ENCODE results near the gene GPATCH2L.

GPATCH2L gene

GRCh38 chr14:76250302-76250701, 98.6 kb downstream of the GPATCH2L start:
- ChIA-PET CTCF (no interaction called here), POLR2A (no interaction called here)
- no peak overlapping the region for H3K4me3 ChIP-seq (ENCODE audit: low read depth, low read length)
- no peak overlapping the region for H3K27ac ChIP-seq (ENCODE audit: extremely low read depth, low read depth, low read length)
- H3K4me1 ChIP-seq (ENCODE audit: control insufficient read depth, insufficient read depth, low read length), result no peaks in the 10 kb centered on the region
- TF ChIP-seq TSHZ1 (tag by site-specific recombination; IDR thresholded peaks at IDR 0.05; ENCODE audit: borderline replicate concordance), result no peak
- no peak for TF ChIP-seq ZXDB (tag by site-specific recombination; IDR thresholded peaks at IDR 0.05)
- TF ChIP-seq ZNF624 (tag by site-specific recombination; IDR thresholded peaks at IDR 0.05), result no peak
- no peak for TF ChIP-seq ZNF514 (tag by site-specific recombination; IDR thresholded peaks at IDR 0.05)
- no peak for TF ChIP-seq REST (tag by site-specific recombination; IDR thresholded peaks at IDR 0.05)
- TF ChIP-seq ZSCAN30 (tag by site-specific recombination; IDR thresholded peaks at IDR 0.05), result no peak
- H3K36me3 ChIP-seq (ENCODE audit: control insufficient read depth in 2 of 2, insufficient read depth in 1 of 2, low read length in 2 of 2), result no peaks in the 10 kb centered on the region
- H3K9me3 ChIP-seq (ENCODE audit: control insufficient read depth, insufficient read depth, low read depth, low read length), result no peaks in the 10 kb centered on the region

- H3K4me3 ChIP-seq (ENCODE audit: low read depth, low read length), result no peak overlapping the region
- no peaks in the 10 kb centered on the region for H3K4me1 ChIP-seq (ENCODE audit: control insufficient read depth, insufficient read depth, low read length)
- CTCF ChIA-PET, result no interaction called here
- H3K36me3 ChIP-seq (ENCODE audit: control insufficient read depth in 2 of 2, insufficient read depth in 1 of 2, low read length in 2 of 2), result no peaks in the 10 kb centered on the region
- H3K27ac ChIP-seq (ENCODE audit: extremely low read depth, low read depth, low read length), result no peak overlapping the region
- H3K9me3 ChIP-seq (ENCODE audit: control insufficient read depth, insufficient read depth, low read depth, low read length), result no peaks in the 10 kb centered on the region
- POLR2A ChIA-PET, result no interaction called here
- TF ChIP-seq ZNF121 (tag by site-specific recombination; IDR thresholded peaks at IDR 0.05) (no peak), PRDM6 (tag by site-specific recombination; IDR thresholded peaks at IDR 0.05) (no peak), ZNF19 (tag by site-specific recombination; IDR thresholded peaks at IDR 0.05; ENCODE audit: low read depth) (no peak), ZBTB6 (tag by site-specific recombination; IDR thresholded peaks at IDR 0.05) (no peak), ZNF560 (tag by site-specific recombination; IDR thresholded peaks at IDR 0.05; ENCODE audit: borderline replicate concordance) (no peak), ZNF837 (tag by site-specific recombination; IDR thresholded peaks at IDR 0.05) (no peak), ZNF580 (tag by site-specific recombination; IDR thresholded peaks at IDR 0.05) (no peak), ZNF140 (tag by site-specific recombination; IDR thresholded peaks at IDR 0.05) (no peak), GLIS2 (tag by site-specific recombination; IDR thresholded peaks at IDR 0.05) (no peak), ZBTB49 (tag by site-specific recombination; IDR thresholded peaks at IDR 0.05; ENCODE audit: low read depth) (no peak), ZNF521 (tag by site-specific recombination; IDR thresholded peaks at IDR 0.05) (no peak), ZXDB (tag by site-specific recombination; IDR thresholded peaks at IDR 0.05) (no peak), ELK4 (IDR thresholded peaks at IDR 0.05; ENCODE audit: borderline replicate concordance, low read depth, low read length) (no peak), PBX3 (CRISPR knock-in tag; IDR thresholded peaks at IDR 0.05) (no peak), HOXD13 (CRISPR knock-in tag; IDR thresholded peaks at IDR 0.05; ENCODE audit: borderline replicate concordance) (no peak)
Measured at GRCh38 chr14:76252471-76252870, 100.7 kb downstream of the GPATCH2L start.
